A549 (cell line): ENCODE results near the gene ZSWIM5.
"Not testable (repeated sequence)": the region's sequence is repeated elsewhere in the genome, so short reads cannot be mapped to it uniquely, and the experiment has no call there.

ENCODE experiments used
- MAX ChIP-seq: IDR thresholded peaks from 2 replicates; pipeline ENCODE4 v1.6.1; 2012
- MAZ ChIP-seq: fragments of 150-350 bp; IDR thresholded peaks from 2 replicates; pipeline ENCODE4 v1.6.1; 2014; ENCODE audit warnings: antibody characterized with exemption, low read depth, low read length, borderline replicate concordance
- POLR2A ChIP-seq: IDR thresholded peaks from 2 replicates; pipeline ENCODE4 v1.6.1; 2012; ENCODE audit warnings: mild to moderate bottlenecking, low read length
- POLR2AphosphoS2 ChIP-seq: conservative IDR thresholded peaks from 2 replicates; pipeline ENCODE4 v1.6.1; 2012; ENCODE audit warnings: low read length, improper control_type of control experiment, inconsistent platforms
- TF ChIP-seq, protein P1 (sequence below): fragments of >200 bp; sonication (Bioruptor Twin); formaldehyde crosslinking; IDR thresholded peaks from 3 replicates; pipeline ENCODE4 v1.5.1; 2016

- not testable (repeated sequence) for TF ChIP-seq POLR2A, POLR2AphosphoS2, MAX, MAZ
- TF ChIP-seq, protein P1, sequence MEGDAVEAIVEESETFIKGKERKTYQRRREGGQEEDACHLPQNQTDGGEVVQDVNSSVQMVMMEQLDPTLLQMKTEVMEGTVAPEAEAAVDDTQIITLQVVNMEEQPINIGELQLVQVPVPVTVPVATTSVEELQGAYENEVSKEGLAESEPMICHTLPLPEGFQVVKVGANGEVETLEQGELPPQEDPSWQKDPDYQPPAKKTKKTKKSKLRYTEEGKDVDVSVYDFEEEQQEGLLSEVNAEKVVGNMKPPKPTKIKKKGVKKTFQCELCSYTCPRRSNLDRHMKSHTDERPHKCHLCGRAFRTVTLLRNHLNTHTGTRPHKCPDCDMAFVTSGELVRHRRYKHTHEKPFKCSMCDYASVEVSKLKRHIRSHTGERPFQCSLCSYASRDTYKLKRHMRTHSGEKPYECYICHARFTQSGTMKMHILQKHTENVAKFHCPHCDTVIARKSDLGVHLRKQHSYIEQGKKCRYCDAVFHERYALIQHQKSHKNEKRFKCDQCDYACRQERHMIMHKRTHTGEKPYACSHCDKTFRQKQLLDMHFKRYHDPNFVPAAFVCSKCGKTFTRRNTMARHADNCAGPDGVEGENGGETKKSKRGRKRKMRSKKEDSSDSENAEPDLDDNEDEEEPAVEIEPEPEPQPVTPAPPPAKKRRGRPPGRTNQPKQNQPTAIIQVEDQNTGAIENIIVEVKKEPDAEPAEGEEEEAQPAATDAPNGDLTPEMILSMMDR: not testable (repeated sequence)
Measured at GRCh38 chr1:44977372-44977771, 229.0 kb downstream of the ZSWIM5 start.
